Epithelial cell of proximal tubule (primary cell): ENCODE results near the gene BTBD9. TPM values are rescaled to one million over a fixed set of nuclear protein-coding genes. Genes with fewer than 3 reads are reported as not detected.

Experiments used
- DNase-seq: peaks from one replicate; pipeline ENCODE4 v3.0.0-alpha.2; 2011; ENCODE audit warnings: low read depth
- H3K4me3 ChIP-seq: 2 replicates; pipeline ENCODE4 v1.5.1; 2011; ENCODE audit warnings: low read depth, mild to moderate bottlenecking, low read length
- total RNA-seq: library from RNA; depleted of rRNA; stranded (reverse); fragments of >200 nt; gene quantifications from 2 replicates; pipeline ENCODE4 v1.2.3, GENCODE V29; 2015
- TF ChIP-seq, protein P1 (sequence below): conservative IDR thresholded peaks from 2 replicates; pipeline ENCODE4 v1.5.1; 2012; ENCODE audit warnings: low read depth, mild to moderate bottlenecking, low read length

BTBD9 gene
- total RNA-seq, 1 donor from 2014 or later, result 2.9 TPM

DNA sequence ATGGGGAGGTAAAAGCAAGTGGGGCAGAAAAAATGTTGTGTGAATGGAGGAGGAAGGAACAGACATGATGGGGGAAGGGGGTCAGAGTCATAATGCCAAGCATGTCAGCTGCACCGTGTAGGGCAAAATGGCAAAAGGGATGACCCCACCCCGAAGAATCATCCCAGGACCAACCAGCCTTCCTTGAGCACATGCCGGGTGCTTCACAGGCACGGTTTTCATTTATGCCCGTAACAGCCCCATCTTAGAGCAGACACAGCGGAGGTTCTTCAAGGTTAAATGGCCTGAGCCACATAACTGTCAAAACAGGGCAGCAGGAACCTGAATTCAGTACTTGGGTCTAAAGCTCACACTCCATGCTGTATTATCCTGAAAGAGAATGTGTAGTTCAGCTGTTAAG is 498.0 kb downstream of the BTBD9 start:
- TF ChIP-seq, protein P1, sequence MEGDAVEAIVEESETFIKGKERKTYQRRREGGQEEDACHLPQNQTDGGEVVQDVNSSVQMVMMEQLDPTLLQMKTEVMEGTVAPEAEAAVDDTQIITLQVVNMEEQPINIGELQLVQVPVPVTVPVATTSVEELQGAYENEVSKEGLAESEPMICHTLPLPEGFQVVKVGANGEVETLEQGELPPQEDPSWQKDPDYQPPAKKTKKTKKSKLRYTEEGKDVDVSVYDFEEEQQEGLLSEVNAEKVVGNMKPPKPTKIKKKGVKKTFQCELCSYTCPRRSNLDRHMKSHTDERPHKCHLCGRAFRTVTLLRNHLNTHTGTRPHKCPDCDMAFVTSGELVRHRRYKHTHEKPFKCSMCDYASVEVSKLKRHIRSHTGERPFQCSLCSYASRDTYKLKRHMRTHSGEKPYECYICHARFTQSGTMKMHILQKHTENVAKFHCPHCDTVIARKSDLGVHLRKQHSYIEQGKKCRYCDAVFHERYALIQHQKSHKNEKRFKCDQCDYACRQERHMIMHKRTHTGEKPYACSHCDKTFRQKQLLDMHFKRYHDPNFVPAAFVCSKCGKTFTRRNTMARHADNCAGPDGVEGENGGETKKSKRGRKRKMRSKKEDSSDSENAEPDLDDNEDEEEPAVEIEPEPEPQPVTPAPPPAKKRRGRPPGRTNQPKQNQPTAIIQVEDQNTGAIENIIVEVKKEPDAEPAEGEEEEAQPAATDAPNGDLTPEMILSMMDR, result no peak
- no peak overlapping the region for H3K4me3 ChIP-seq
- no peak for DNase-seq

DNA sequence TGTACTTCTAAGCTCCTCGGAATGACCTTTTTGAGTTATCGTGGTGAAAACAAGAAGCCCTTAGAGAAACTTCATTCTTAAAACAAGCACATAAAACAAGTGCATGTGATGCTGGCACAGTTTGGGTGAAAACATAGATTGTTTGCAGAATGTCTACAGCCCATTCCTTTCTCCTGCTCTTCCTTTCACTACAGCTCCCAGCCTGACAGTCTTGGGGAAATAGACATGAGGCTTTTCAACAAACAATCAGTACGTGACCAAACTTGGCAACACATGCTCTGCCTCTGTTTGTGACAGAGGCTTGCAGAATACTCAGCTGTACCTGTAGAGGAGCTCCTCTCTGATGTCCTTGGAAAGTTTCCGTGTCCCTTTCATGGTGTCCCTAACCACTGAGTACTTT is 498.6 kb downstream of the BTBD9 start:
- DNase-seq, result no peak
- TF ChIP-seq, protein P1, result no peak

DNA sequence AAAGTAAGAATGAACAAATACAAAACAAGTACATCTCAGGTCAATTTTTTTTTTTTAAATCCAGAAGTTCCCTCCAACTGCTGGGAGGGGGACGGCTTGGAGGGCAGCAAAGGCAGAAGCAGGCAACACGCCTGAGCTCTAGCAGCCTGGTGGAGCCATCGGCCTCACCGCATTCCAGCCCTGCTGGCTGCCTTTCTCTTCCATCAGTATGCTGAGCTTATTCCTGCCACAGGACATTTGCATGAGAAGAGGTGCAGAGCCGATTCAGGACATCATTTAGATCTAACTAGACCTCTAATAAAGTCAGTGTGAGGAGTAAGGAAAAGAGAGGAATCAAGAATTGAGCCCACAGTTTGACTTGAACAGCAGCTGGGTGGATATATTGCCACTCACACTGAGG is 501.4 kb downstream of the BTBD9 start:
- no peak for DNase-seq
- no peak overlapping the region for H3K4me3 ChIP-seq
- TF ChIP-seq, protein P1, result no peak

More for the DNA sequence above, 498.6 kb downstream of the BTBD9 start:
- H3K4me3 ChIP-seq, result no peak overlapping the region

DNA sequence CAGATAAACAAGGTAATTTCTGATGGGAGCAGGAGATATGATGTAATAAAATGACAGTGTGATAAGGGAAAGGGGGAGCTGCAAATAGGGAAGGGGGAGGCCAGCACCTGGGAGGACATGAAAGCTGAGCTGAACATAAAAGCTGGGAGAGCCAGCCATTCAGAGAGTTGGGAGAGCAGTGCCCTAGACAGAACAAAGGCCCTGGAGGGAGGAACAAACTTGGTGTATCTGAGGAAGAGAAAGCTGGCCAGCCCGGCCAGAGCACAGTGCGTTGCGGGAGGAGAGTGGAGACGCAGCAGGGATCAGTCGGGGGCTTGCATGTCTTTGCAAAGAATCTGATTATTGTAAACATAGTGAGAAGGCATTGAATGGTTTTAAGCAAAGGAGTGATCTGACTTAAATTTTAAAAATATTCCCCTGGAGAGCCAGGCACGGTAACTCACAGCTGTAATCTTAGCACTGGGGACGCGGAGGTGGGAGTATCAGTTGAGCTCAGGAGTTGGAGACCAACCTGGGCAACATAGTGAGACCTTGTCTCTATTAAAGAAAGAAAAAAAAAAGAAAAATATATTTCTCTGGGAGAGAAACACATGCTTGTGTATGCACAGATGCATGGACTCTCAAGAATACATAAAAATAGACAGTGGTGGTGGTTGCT is 502.0 kb downstream of the BTBD9 start:
- TF ChIP-seq, protein P1, result no peak
- no peak overlapping the region for H3K4me3 ChIP-seq
- no peak for DNase-seq

DNA sequence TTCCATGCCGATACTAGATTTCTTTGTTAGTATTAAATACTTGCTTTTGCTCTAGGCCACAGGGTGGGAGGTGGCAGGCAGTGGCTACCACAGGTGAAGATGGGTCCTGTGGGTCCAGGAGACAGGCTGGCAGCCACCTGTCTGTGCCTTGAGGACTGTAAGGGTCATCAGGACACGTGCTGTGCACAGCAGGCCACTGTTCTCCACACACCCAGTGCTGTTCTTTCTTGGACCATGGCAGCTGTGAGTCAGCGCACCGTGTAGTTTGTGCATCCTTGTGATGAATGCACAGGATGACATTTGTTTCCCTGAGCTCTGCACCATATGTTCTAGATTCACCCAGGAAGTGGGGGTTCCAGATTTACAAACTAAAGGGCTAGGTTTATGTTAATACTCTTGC is 503.2 kb downstream of the BTBD9 start:
- no peak for DNase-seq
- TF ChIP-seq, protein P1, result no peak
- H3K4me3 ChIP-seq, result no peak overlapping the region

DNA sequence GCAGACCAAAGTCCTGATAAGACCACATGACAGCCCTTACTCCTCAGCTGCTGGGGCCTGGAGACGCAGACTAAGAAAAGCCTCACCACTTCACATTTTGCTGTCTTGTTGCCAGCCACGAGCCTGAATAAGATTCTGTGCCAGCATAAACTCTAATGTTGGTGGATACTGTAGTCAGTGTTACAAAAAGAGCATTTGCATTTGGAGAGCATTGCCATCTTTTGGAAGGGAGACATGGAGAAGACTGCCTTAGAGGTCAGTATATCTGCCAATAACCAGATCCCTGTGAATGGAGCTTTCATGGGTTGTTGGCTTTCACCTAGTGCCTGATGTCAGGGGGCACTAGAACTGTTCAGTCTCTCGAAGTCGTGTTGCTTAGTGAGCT is 505.0 kb downstream of the BTBD9 start:
- H3K4me3 ChIP-seq, result no peak overlapping the region
- TF ChIP-seq, protein P1, result no peak
- DNase-seq, result no peak
